NB4 (cell line): ENCODE data around the gene CHEK1.

Experiments
- DNase-seq: peaks from one replicate; pipeline ENCODE4 v3.0.0; 2010; ENCODE audit warnings: low read depth
- H3K4me3 ChIP-seq: one replicate; pipeline ENCODE4 v1.5.1; 2011; ENCODE audit warnings: mild to moderate bottlenecking, low read depth, low read length, moderate library complexity
- MYC ChIP-seq: IDR thresholded peaks from 2 replicates; pipeline ENCODE4 v1.6.1; 2011; ENCODE audit warnings: low read depth, low read length
- POLR2A ChIP-seq: IDR thresholded peaks from 2 replicates; pipeline ENCODE4 v1.6.1; 2011; ENCODE audit warnings: mild to moderate bottlenecking; ENCODE audit not compliant: insufficient read length; ENCODE audit errors: extremely low read depth
- TF ChIP-seq, protein P1 (sequence below): IDR thresholded peaks from 2 replicates; pipeline ENCODE4 v1.6.1; 2011; ENCODE audit warnings: low read depth, low read length
- TF ChIP-seq, protein P2 (sequence below): IDR thresholded peaks from one replicate; pipeline ENCODE4 v1.5.1; 2012; ENCODE audit warnings: low read depth, low read length

CHEK1 gene

DNA sequence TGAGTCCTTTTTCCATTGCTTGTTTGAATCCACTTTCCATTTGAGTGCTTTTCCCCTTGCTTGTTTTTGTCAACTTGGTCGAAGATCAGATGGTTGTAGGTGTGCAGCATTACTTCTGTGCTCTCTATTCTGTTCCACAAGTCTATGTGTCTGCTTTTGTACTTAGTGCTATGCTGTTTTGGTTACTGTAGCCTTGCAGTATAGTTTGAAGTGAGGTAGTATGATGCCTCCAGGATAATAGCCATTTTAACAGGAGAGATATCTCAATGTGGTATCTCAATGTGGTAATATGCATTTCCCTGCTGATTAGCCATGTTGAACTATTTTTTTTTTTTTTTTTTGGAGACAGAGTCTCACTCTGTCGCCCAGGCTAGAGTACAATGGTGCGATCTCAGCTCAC, 38.9 kb downstream of the CHEK1 start:
- TF ChIP-seq, protein P1, sequence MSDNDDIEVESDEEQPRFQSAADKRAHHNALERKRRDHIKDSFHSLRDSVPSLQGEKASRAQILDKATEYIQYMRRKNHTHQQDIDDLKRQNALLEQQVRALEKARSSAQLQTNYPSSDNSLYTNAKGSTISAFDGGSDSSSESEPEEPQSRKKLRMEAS = no peak
- TF ChIP-seq, protein P2, sequence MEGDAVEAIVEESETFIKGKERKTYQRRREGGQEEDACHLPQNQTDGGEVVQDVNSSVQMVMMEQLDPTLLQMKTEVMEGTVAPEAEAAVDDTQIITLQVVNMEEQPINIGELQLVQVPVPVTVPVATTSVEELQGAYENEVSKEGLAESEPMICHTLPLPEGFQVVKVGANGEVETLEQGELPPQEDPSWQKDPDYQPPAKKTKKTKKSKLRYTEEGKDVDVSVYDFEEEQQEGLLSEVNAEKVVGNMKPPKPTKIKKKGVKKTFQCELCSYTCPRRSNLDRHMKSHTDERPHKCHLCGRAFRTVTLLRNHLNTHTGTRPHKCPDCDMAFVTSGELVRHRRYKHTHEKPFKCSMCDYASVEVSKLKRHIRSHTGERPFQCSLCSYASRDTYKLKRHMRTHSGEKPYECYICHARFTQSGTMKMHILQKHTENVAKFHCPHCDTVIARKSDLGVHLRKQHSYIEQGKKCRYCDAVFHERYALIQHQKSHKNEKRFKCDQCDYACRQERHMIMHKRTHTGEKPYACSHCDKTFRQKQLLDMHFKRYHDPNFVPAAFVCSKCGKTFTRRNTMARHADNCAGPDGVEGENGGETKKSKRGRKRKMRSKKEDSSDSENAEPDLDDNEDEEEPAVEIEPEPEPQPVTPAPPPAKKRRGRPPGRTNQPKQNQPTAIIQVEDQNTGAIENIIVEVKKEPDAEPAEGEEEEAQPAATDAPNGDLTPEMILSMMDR = no peak
- no peak for TF ChIP-seq POLR2A
- TF ChIP-seq MYC = no peak
- no peak for DNase-seq
- no peak overlapping the region for H3K4me3 ChIP-seq

DNA sequence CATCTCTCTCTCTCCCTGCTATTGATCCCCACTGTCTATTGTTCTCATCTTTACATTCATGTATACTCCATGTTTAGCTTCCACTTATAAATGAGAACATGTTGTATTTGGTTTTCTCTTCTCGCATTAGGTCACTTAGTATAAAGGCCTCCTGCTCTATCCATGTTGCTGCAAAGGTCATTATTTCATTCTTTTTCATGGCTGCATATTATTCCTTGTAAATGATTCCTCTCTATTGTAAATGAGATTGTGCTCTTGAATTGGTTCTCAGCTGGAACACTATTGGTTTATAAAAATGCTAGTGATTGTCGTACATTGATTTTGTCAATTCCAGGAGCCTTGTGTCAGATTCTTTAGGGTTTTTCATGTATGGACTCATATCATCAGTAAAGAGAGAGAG, 42.2 kb downstream of the CHEK1 start:
- no peak overlapping the region for H3K4me3 ChIP-seq
- TF ChIP-seq, protein P1 = no peak
- TF ChIP-seq, protein P2 = no peak
- TF ChIP-seq POLR2A = no peak
- TF ChIP-seq MYC = no peak
- no peak for DNase-seq

GRCh38 chr11:125670172-125670571, 45.2 kb downstream of the CHEK1 start:
- H3K4me3 ChIP-seq = no peak overlapping the region
- DNase-seq = no peak
- TF ChIP-seq, protein P1 = no peak
- no peak for TF ChIP-seq POLR2A

DNA sequence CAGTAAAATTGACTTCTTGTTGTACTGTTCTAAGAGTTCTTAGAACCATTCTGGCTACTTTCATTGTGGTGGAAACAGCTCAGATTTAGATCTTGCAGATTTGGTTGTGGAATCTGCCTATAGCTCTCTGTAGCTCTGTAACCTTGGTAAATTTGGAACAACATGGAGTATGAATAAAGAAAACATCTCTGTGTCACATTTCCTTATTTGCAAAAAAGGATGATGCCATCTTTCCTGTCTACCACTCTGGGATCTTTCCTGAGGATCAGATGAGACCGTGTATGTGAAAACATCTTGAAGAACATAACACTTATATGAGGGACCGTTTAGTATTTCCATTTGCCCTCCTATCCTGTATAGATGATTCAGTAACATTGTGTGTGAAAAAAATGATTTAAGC, 46.6 kb downstream of the CHEK1 start:
- no peak for DNase-seq
- H3K4me3 ChIP-seq = no peak overlapping the region
- TF ChIP-seq, protein P1 = no peak
- TF ChIP-seq POLR2A = no peak
- TF ChIP-seq MYC = no peak
- TF ChIP-seq, protein P2 = no peak

GRCh38 chr11:125674210-125674609, 49.2 kb downstream of the CHEK1 start:
- no peak for TF ChIP-seq MYC
- TF ChIP-seq, protein P1 = no peak
- TF ChIP-seq, protein P2 = no peak
- TF ChIP-seq POLR2A = no peak
- DNase-seq = no peak
- no peak overlapping the region for H3K4me3 ChIP-seq

- no peak for DNase-seq
- no peak for TF ChIP-seq MYC
- TF ChIP-seq, protein P1 = no peak
- no peak for TF ChIP-seq POLR2A
- TF ChIP-seq, protein P2 = no peak
- H3K4me3 ChIP-seq = no peak overlapping the region
Observed at GRCh38 chr11:125675196-125675595, 50.2 kb downstream of the CHEK1 start.
